Endothelial cell of umbilical vein (primary cell): ENCODE data around the gene KRTAP13-4. TPM values are rescaled to one million over a fixed set of nuclear protein-coding genes. Genes with fewer than 3 reads are reported as not detected.

Experiments
- BruUV-seq: library from RNA; stranded (reverse); fragments of 400-500 nt; replicated peaks from 2 replicates; lab custom pipeline; 2021; lab: Mats Ljungman, UMichigan
- CTCF ChIA-PET: fragments of 300-600, 350-600 bp; sonication (Branson Sonifier 250); formaldehyde crosslinking; loops from one replicate; lab custom pipeline; 2021; ENCODE audit warnings: antibody characterized with exemption, inconsistent platforms; lab: Charles Lee
- POLR2A ChIA-PET: fragments of 300-600, 350-600 bp; sonication (Branson Sonifier 250); formaldehyde crosslinking; loops from one replicate; lab custom pipeline; 2021; ENCODE audit warnings: antibody characterized with exemption, inconsistent platforms; lab: Charles Lee
- DNase-seq: peaks from one replicate; pipeline ENCODE4 v3.0.0-alpha.2; 2011; ENCODE audit warnings: low read depth, low spot score
- FAIRE-seq: peaks from 2 replicates; lab custom pipeline; 2011; peaks lifted over from hg19 to GRCh38; lab: Jason Lieb, UNC
- H2AFZ ChIP-seq: 2 replicates; pipeline ENCODE4 v1.6.0; 2012; ENCODE audit warnings: low read depth, low read length, control low read depth, inconsistent platforms
- H3K27ac ChIP-seq: 2 replicates; pipeline ENCODE4 v1.5.1; 2011; ENCODE audit warnings: low read depth, mild to moderate bottlenecking, control low read depth, low read length, moderate library complexity; ENCODE audit not compliant: insufficient read depth
- H3K27me3 ChIP-seq, 2 experiments: 2 replicates each; pipeline versions ENCODE4 v1.6.0 to v1.6.1; 2011; ENCODE audit warnings: low read length in 2 of 2, mixed read lengths in 1 of 2; ENCODE audit not compliant: control insufficient read depth in 2 of 2, insufficient read depth in 2 of 2
- H3K36me3 ChIP-seq, 2 experiments: 2 replicates in 1 of 2; 3 replicates in 1 of 2; pipeline ENCODE4 v1.5.1; 2011; ENCODE audit warnings: low read length in 2 of 2, mild to moderate bottlenecking in 1 of 2, moderate library complexity in 1 of 2; ENCODE audit not compliant: control insufficient read depth in 2 of 2, insufficient read depth in 2 of 2; ENCODE audit errors: extremely low read depth in 1 of 2
- H3K4me1 ChIP-seq: 3 replicates; pipeline ENCODE4 v1.5.1; 2011; ENCODE audit warnings: mild to moderate bottlenecking, low read length; ENCODE audit not compliant: control insufficient read depth, insufficient read depth; ENCODE audit errors: extremely low read depth
- H3K4me2 ChIP-seq: 2 replicates; pipeline ENCODE4 v1.6.1; 2011; ENCODE audit warnings: low read length, control low read depth, mixed read lengths; ENCODE audit not compliant: insufficient read depth
- H3K4me3 ChIP-seq, 3 experiments: fragments of 200-600 bp in 1 of 3; sonication (generic), shearing (Covaris generic) in 1 of 3; replicated peaks in 1 of 3; 2 replicates each; pipeline ENCODE4 v1.5.1; 2011 to 2016; ENCODE audit warnings: control low read depth in 3 of 3, low read length in 3 of 3, mild to moderate bottlenecking in 2 of 3, inconsistent platforms in 1 of 3, low read depth in 1 of 3, moderate library complexity in 1 of 3; ENCODE audit not compliant: insufficient read depth in 1 of 3
- H3K79me2 ChIP-seq: 2 replicates; pipeline ENCODE4 v1.6.0; 2012; ENCODE audit warnings: low read length, inconsistent platforms; ENCODE audit not compliant: control insufficient read depth, insufficient read depth
- H3K9ac ChIP-seq: replicated peaks from 2 replicates; pipeline ENCODE3; 2011; ENCODE audit warnings: low read length, control low read depth; ENCODE audit not compliant: insufficient read depth; ENCODE audit errors: extremely low read depth
- H3K9me1 ChIP-seq: replicated peaks from 3 replicates; pipeline ENCODE4 v1.6.0; 2011; ENCODE audit warnings: mild to moderate bottlenecking, low read length; ENCODE audit not compliant: control insufficient read depth, insufficient read depth; ENCODE audit errors: extremely low read depth
- H3K9me3 ChIP-seq: replicated peaks from 2 replicates; pipeline ENCODE4 v1.5.1; 2012; ENCODE audit warnings: low read length, inconsistent platforms; ENCODE audit not compliant: control insufficient read depth, insufficient read depth
- H4K20me1 ChIP-seq: replicated peaks from 2 replicates; pipeline ENCODE3; 2011; ENCODE audit warnings: mild to moderate bottlenecking, low read length; ENCODE audit not compliant: control insufficient read depth, insufficient read depth; ENCODE audit errors: extremely low read depth
- CTCF ChIP-seq, 2 donors: IDR thresholded peaks; 1 replicate in 1 of 2; 2 replicates in 1 of 2; pipeline ENCODE4 v1.5.1; 2011; ENCODE audit warnings: low read length in 2 of 2, mild to moderate bottlenecking in 2 of 2, moderate library complexity in 2 of 2, control low read depth in 1 of 2, inconsistent platforms in 1 of 2, low read depth in 1 of 2; ENCODE audit not compliant: insufficient read depth in 1 of 2; ENCODE audit errors: extremely low read depth in 1 of 2
- EZH2 ChIP-seq: IDR thresholded peaks from 2 replicates; pipeline ENCODE4 v1.6.1; 2012; ENCODE audit warnings: borderline replicate concordance, low read depth, mild to moderate bottlenecking, moderate library complexity, low read length, inconsistent platforms; ENCODE audit not compliant: severe bottlenecking
- FOS ChIP-seq: IDR thresholded peaks from 2 replicates; pipeline ENCODE4 v1.6.1; 2011; ENCODE audit warnings: mild to moderate bottlenecking, low read length, moderate library complexity, borderline replicate concordance; ENCODE audit not compliant: insufficient read depth
- GATA2 ChIP-seq: IDR thresholded peaks from 2 replicates; pipeline ENCODE4 v1.7.0; 2011; ENCODE audit warnings: low read depth, mild to moderate bottlenecking, moderate library complexity, mixed read lengths, low read length; ENCODE audit not compliant: insufficient read length, insufficient read depth
- JUN ChIP-seq: IDR thresholded peaks from 2 replicates; pipeline ENCODE4 v1.6.1; 2011; ENCODE audit warnings: borderline replicate concordance, low read depth; ENCODE audit not compliant: insufficient read length, insufficient read depth
- MYC ChIP-seq: IDR thresholded peaks from one replicate; pipeline ENCODE4 v1.6.1; 2011; ENCODE audit warnings: mild to moderate bottlenecking, low read depth, low read length
- POLR2A ChIP-seq: IDR thresholded peaks from 2 replicates; pipeline ENCODE4 v1.6.1; 2012; ENCODE audit warnings: low read depth, mild to moderate bottlenecking, control low read depth, low read length
- POLR2AphosphoS5 ChIP-seq: IDR thresholded peaks from 2 replicates; pipeline ENCODE4 v1.6.1; 2012; ENCODE audit warnings: low read depth, mild to moderate bottlenecking, control low read depth, low read length, moderate library complexity; ENCODE audit not compliant: insufficient read depth
- dilution Hi-C: fragments of 300-500 bp; cut with MboI; formaldehyde crosslinking; loops from one replicate; pipeline ENCODE4 v1.15.0; 2019; ENCODE audit warnings: low sequenced_read_pairs; ENCODE audit not compliant: extremely low pct_ligation_motif_present
- intact Hi-C: fragments of 100-400 bp; cut with micrococcal nuclease; formaldehyde crosslinking; loops from one replicate; pipeline ENCODE4 v1.10.0; 2022
- polyA plus RNA-seq, 4 experiments: library from polyadenylated mRNA; depleted of rRNA in 3 of 4; stranded (reverse) in 3 of 4; unstranded in 1 of 4; fragments of >200 nt; gene quantifications; 2 replicates each; pipeline versions ENCODE4 v1.2.1 to v1.2.3, GENCODE V29; 2011 to 2012; ENCODE audit warnings: missing spikeins in 1 of 4
- total RNA-seq: library from RNA; stranded (reverse); gene quantifications from 2 replicates; pipeline ENCODE4 v1.2.3, GENCODE V29; 2021
- TF ChIP-seq, protein P1 (sequence below): IDR thresholded peaks from 2 replicates; pipeline ENCODE4 v1.6.1; 2011; ENCODE audit not compliant: insufficient read depth, insufficient read length

KRTAP13-4 gene
- total and polyA plus RNA-seq, 2 donors (not counting 3 experiments of a cell fraction or from before 2014, with no cell fraction given) = not detected

GRCh38 chr21:30444204-30444603 is 14.2 kb downstream of the KRTAP13-4 start:
- H3K4me2 ChIP-seq = no peak overlapping the region
- H3K4me1 ChIP-seq = no peaks in the 10 kb centered on the region
- H3K36me3 ChIP-seq = no peaks in the 10 kb centered on the region
- POLR2A ChIA-PET = no interaction called here
- BruUV-seq = no TSS peak
- H3K9me3 ChIP-seq = peaks cover 3% of the 10 kb centered on the region
- FAIRE-seq (no peak), DNase-seq (no peak)
- H3K27ac ChIP-seq = no peak overlapping the region
- H3K27me3 ChIP-seq = no peaks in the 10 kb centered on the region
- no peak overlapping the region for H2AFZ ChIP-seq
- no peaks in the 10 kb centered on the region for H3K9me1 ChIP-seq
- TF ChIP-seq JUN = no peak
- TF ChIP-seq GATA2 = no peak
- no peak for TF ChIP-seq POLR2AphosphoS5
- no peak for TF ChIP-seq POLR2A
- TF ChIP-seq CTCF (IDR thresholded peaks at IDR 0.05; ENCODE audit: extremely low read depth in 1 of 2, insufficient read depth in 1 of 2, low read depth in 1 of 2, low read length in 2 of 2) = no peak
- TF ChIP-seq, protein P1, sequence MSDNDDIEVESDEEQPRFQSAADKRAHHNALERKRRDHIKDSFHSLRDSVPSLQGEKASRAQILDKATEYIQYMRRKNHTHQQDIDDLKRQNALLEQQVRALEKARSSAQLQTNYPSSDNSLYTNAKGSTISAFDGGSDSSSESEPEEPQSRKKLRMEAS = no peak
- no peak for TF ChIP-seq MYC
- no peak for TF ChIP-seq FOS
- no peak for TF ChIP-seq EZH2
- CTCF ChIA-PET = no interaction called here
- no peak overlapping the region for H3K4me3 ChIP-seq
- intact Hi-C loops (no loop called here), dilution Hi-C loops (no loop called here)
- no peak overlapping the region for H3K9ac ChIP-seq
- no peaks in the 10 kb centered on the region for H3K79me2 ChIP-seq
- no peaks in the 10 kb centered on the region for H4K20me1 ChIP-seq
